DND-41 (cell line): Measurements from ENCODE around the gene IQGAP3.

Experiments
- CTCF ChIP-seq: IDR thresholded peaks from 2 replicates; pipeline ENCODE4 v1.5.1; 2012; ENCODE audit warnings: borderline replicate concordance, low read length, moderate library complexity, mild to moderate bottlenecking; ENCODE audit not compliant: poor library complexity, severe bottlenecking; ENCODE audit errors: extremely low read depth
- EZH2 ChIP-seq: IDR thresholded peaks from 3 replicates; pipeline ENCODE4 v1.6.1; 2012; ENCODE audit warnings: borderline replicate concordance, low read depth, mild to moderate bottlenecking, moderate library complexity, low read length, inconsistent platforms; ENCODE audit not compliant: severe bottlenecking

GRCh38 chr1:156537027-156537426, 35.3 kb downstream of the IQGAP3 start:
- no peak for TF ChIP-seq EZH2
- TF ChIP-seq CTCF, result no peak
